Ishikawa (cell line): Measurements from ENCODE around the gene ARID5B.

Experiments used
- EP300 ChIP-seq: IDR thresholded peaks from 2 replicates; pipeline ENCODE4 v1.6.1; 2012; ENCODE audit warnings: borderline replicate concordance
- TCF12 ChIP-seq: IDR thresholded peaks from 2 replicates; pipeline ENCODE4 v1.6.1; 2012; ENCODE audit warnings: low read depth
- TF ChIP-seq, protein P1 (sequence below): IDR thresholded peaks from 2 replicates; pipeline ENCODE4 v1.6.1; 2012; ENCODE audit warnings: low read depth, mild to moderate bottlenecking

DNA sequence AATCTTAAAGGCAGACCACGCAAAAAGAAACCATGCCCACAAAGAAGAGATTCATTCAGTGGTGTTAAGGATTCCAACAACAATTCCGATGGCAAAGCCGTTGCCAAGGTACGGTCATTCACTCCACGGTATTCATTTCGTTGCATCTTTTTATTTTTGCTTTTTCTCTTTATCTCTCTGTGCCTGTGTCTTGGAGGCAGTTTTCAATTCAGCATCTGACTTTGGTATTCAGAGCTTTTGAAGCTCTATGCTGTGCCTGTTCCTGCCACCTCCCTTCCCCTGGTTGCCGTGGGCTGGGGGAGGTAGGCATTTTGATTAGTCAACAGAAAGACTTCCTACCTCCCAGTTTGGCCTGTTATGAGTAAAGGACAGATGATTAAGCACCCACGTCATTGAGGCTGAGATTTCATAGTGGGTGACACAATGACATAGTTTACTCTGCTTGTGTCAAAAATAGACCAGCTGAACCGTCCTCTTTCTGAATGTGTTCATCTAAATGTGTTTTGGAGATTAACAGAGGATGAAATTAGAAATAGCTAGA is 149.5 kb downstream of the ARID5B start:
- TF ChIP-seq EP300: no peak
- TF ChIP-seq TCF12: no peak
- TF ChIP-seq, protein P1, sequence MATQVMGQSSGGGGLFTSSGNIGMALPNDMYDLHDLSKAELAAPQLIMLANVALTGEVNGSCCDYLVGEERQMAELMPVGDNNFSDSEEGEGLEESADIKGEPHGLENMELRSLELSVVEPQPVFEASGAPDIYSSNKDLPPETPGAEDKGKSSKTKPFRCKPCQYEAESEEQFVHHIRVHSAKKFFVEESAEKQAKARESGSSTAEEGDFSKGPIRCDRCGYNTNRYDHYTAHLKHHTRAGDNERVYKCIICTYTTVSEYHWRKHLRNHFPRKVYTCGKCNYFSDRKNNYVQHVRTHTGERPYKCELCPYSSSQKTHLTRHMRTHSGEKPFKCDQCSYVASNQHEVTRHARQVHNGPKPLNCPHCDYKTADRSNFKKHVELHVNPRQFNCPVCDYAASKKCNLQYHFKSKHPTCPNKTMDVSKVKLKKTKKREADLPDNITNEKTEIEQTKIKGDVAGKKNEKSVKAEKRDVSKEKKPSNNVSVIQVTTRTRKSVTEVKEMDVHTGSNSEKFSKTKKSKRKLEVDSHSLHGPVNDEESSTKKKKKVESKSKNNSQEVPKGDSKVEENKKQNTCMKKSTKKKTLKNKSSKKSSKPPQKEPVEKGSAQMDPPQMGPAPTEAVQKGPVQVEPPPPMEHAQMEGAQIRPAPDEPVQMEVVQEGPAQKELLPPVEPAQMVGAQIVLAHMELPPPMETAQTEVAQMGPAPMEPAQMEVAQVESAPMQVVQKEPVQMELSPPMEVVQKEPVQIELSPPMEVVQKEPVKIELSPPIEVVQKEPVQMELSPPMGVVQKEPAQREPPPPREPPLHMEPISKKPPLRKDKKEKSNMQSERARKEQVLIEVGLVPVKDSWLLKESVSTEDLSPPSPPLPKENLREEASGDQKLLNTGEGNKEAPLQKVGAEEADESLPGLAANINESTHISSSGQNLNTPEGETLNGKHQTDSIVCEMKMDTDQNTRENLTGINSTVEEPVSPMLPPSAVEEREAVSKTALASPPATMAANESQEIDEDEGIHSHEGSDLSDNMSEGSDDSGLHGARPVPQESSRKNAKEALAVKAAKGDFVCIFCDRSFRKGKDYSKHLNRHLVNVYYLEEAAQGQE: no peak
